Activated effector memory CD4-positive, alpha-beta T cell treated with Interleukin-2 at 50 U/mL for 16 hours (primary cell): ENCODE data around the gene HNRNPA3.
"Not testable (repeated sequence)": the region's sequence is repeated elsewhere in the genome, so short reads cannot be mapped to it uniquely, and the experiment has no call there.

ENCODE experiments used
- DNase-seq: peaks from one replicate; pipeline ENCODE4 v3.0.0-alpha.2; 2020

HNRNPA3 gene

GRCh38 chr2:177188482-177189469, 23.8 kb upstream of the HNRNPA3 start:
- no peak for DNase-seq

- no peak for DNase-seq
These were observed 21.7 kb upstream of the HNRNPA3 start for GRCh38 chr2:177190941-177191340.

- DNase-seq = no peak
These were observed 19.8 kb upstream of the HNRNPA3 start for GRCh38 chr2:177192788-177193187.

GRCh38 chr2:177193240-177193639, 19.4 kb upstream of the HNRNPA3 start:
- DNase-seq = no peak

- DNase-seq = no peak
These were observed 17.4 kb upstream of the HNRNPA3 start for GRCh38 chr2:177195194-177195593.

- not testable (repeated sequence) for DNase-seq
These were observed 12.2 kb upstream of the HNRNPA3 start for GRCh38 chr2:177200419-177200818.

GRCh38 chr2:177201919-177202346, 10.7 kb upstream of the HNRNPA3 start:
- no peak for DNase-seq

GRCh38 chr2:177204417-177204816, 8.2 kb upstream of the HNRNPA3 start:
- no peak for DNase-seq

- no peak for DNase-seq
These were observed 5.5 kb upstream of the HNRNPA3 start for GRCh38 chr2:177207101-177207500.

- no peak for DNase-seq
These were observed 1.4 kb upstream of the HNRNPA3 start for GRCh38 chr2:177211169-177211568.

- no peak for DNase-seq
These were observed 953 bp upstream of the HNRNPA3 start for GRCh38 chr2:177211576-177212105.

- peak; percentile 85 for DNase-seq
These were observed 580 bp downstream of the HNRNPA3 start for GRCh38 chr2:177212891-177213856.

GRCh38 chr2:177217247-177217843, 4.8 kb downstream of the HNRNPA3 start:
- no peak for DNase-seq

- DNase-seq = not testable (repeated sequence)
These were observed 7.2 kb downstream of the HNRNPA3 start for GRCh38 chr2:177219787-177220186.

GRCh38 chr2:177221534-177221933, 8.9 kb downstream of the HNRNPA3 start:
- no peak for DNase-seq

GRCh38 chr2:177221970-177222369, 9.4 kb downstream of the HNRNPA3 start:
- no peak for DNase-seq

- not testable (repeated sequence) for DNase-seq
These were observed 10.8 kb downstream of the HNRNPA3 start for GRCh38 chr2:177223436-177223835.

GRCh38 chr2:177225965-177226360, 13.4 kb downstream of the HNRNPA3 start:
- no peak for DNase-seq

GRCh38 chr2:177229442-177230242, 17.0 kb downstream of the HNRNPA3 start:
- DNase-seq = no peak

- DNase-seq = no peak
These were observed 18.7 kb downstream of the HNRNPA3 start for GRCh38 chr2:177231270-177231669.

GRCh38 chr2:177232098-177232704, 19.6 kb downstream of the HNRNPA3 start:
- no peak for DNase-seq
